GM12878 (cell line): ENCODE measurements around the gene GRK5.

ENCODE experiments used
- CBX3 ChIP-seq: fragments of 200-600 bp; sonication (generic); IDR thresholded peaks from 2 replicates; pipeline ENCODE4 v1.6.1; 2016; ENCODE audit warnings: low read depth, borderline replicate concordance
- EGR1 ChIP-seq, 2 experiments: IDR thresholded peaks; 1 replicate in 1 of 2; 2 replicates in 1 of 2; pipeline ENCODE4 v1.6.1; 2011 to 2012; ENCODE audit warnings: low read depth in 2 of 2, low read length in 2 of 2, borderline replicate concordance in 1 of 2, mild to moderate bottlenecking in 1 of 2, moderate library complexity in 1 of 2
- EZH2 ChIP-seq: IDR thresholded peaks from 2 replicates; pipeline ENCODE4 v1.6.1; 2012; ENCODE audit warnings: low read depth, mild to moderate bottlenecking, control low read depth, inconsistent platforms, low read length, borderline replicate concordance; ENCODE audit not compliant: control insufficient read depth
- FOS ChIP-seq: IDR thresholded peaks from 3 replicates; pipeline ENCODE4 v1.6.1; 2011; ENCODE audit warnings: borderline replicate concordance; ENCODE audit not compliant: insufficient read length; ENCODE audit errors: extremely low read depth
- MXI1 ChIP-seq: fragments of 150-350 bp; IDR thresholded peaks from 2 replicates; pipeline ENCODE4 v1.6.1; 2011; ENCODE audit warnings: low read depth, mild to moderate bottlenecking, inconsistent platforms, low read length, improper control_type of control experiment
- POLR2A ChIP-seq: IDR thresholded peaks from 2 replicates; pipeline ENCODE4 v1.6.1; 2011; ENCODE audit warnings: low read depth, mild to moderate bottlenecking, low read length
- POLR2AphosphoS2 ChIP-seq: IDR thresholded peaks from 2 replicates; pipeline ENCODE4 v1.6.1; 2011; ENCODE audit warnings: low read depth, mild to moderate bottlenecking, low read length, improper control_type of control experiment, moderate library complexity
- RB1 ChIP-seq: fragments of 450-650 bp; formaldehyde crosslinking; IDR thresholded peaks from 2 replicates; pipeline ENCODE4 v1.6.1; 2017; ENCODE audit warnings: mild to moderate bottlenecking, borderline replicate concordance
- SUZ12 ChIP-seq: fragments of 200-600 bp; sonication (generic); IDR thresholded peaks from one replicate; pipeline ENCODE4 v1.6.1; 2018; ENCODE audit warnings: antibody characterized with exemption, mild to moderate bottlenecking; ENCODE audit not compliant: unreplicated experiment
- TCF12 ChIP-seq: IDR thresholded peaks from 2 replicates; pipeline ENCODE4 v1.6.1; 2011; ENCODE audit warnings: low read depth, mild to moderate bottlenecking, low read length
- TF ChIP-seq, protein P1 (sequence below), 3 experiments: IDR thresholded peaks in 2 of 3; conservative IDR thresholded peaks in 1 of 3; 2 replicates each; pipeline ENCODE4 v1.5.1; 2011; ENCODE audit warnings: low read depth in 3 of 3, low read length in 3 of 3, mild to moderate bottlenecking in 3 of 3, control low read depth in 2 of 3, moderate library complexity in 2 of 3, inconsistent platforms in 1 of 3, mixed read lengths in 1 of 3; ENCODE audit not compliant: control insufficient read depth in 2 of 3, insufficient read depth in 1 of 3; ENCODE audit errors: extremely low read depth in 1 of 3
- TF ChIP-seq, protein P2 (sequence below): IDR thresholded peaks from 2 replicates; pipeline ENCODE4 v1.6.1; 2012; ENCODE audit warnings: low read depth, low read length, improper control_type of control experiment
- TF ChIP-seq, protein P3 (sequence below): fragments of 450-650 bp; IDR thresholded peaks from 2 replicates; pipeline ENCODE4 v1.6.1; 2017; ENCODE audit warnings: mild to moderate bottlenecking

DNA sequence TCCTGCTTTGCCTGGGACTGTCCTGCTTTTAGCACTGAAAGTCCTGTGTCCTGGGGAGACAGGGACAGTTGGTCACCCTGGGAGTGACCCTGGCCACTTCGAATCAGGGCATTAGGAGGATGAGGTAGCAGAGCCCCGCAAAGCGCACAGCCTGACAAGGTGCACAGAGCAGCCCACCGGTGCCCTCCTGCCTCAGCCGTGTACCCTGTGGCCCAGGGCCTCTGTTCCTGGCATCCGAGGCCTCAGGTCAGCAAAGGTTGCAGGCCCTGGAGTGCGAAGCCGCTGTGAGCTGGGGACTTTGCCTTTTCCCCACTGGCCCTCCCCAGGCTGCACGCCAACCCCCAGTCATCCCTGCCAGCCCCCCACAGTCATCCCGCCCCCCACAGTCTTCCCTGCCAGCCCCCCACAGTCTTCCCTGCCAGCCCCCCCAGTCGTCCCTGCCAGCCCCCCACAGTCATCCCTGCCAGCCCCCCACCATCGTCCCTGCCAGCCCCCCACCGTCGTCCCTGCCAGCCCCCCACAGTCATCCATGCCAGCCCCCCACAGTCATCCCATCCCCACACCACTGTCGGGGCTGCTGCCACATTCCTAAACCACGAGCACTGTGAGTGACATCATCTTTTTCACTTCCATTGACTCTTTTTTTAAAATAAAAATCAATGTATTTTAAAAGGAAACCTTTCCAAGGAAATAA, 243.4 kb downstream of the GRK5 start:
- no peak for TF ChIP-seq MXI1
- TF ChIP-seq, protein P1, sequence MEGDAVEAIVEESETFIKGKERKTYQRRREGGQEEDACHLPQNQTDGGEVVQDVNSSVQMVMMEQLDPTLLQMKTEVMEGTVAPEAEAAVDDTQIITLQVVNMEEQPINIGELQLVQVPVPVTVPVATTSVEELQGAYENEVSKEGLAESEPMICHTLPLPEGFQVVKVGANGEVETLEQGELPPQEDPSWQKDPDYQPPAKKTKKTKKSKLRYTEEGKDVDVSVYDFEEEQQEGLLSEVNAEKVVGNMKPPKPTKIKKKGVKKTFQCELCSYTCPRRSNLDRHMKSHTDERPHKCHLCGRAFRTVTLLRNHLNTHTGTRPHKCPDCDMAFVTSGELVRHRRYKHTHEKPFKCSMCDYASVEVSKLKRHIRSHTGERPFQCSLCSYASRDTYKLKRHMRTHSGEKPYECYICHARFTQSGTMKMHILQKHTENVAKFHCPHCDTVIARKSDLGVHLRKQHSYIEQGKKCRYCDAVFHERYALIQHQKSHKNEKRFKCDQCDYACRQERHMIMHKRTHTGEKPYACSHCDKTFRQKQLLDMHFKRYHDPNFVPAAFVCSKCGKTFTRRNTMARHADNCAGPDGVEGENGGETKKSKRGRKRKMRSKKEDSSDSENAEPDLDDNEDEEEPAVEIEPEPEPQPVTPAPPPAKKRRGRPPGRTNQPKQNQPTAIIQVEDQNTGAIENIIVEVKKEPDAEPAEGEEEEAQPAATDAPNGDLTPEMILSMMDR (IDR thresholded peaks at IDR 0.05 in 2 of 3, conservative IDR thresholded peaks at IDR 0.05 in 1 of 3; ENCODE audit: control insufficient read depth in 2 of 3, extremely low read depth in 1 of 3, insufficient read depth in 1 of 3, low read depth in 3 of 3, low read length in 3 of 3) = no peak
- TF ChIP-seq, protein P2, sequence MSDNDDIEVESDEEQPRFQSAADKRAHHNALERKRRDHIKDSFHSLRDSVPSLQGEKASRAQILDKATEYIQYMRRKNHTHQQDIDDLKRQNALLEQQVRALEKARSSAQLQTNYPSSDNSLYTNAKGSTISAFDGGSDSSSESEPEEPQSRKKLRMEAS = no peak
- TF ChIP-seq EGR1 (IDR thresholded peaks at IDR 0.05; ENCODE audit: borderline replicate concordance in 1 of 2, low read depth in 2 of 2, low read length in 2 of 2) = no peak
- TF ChIP-seq EZH2 = no peak
- no peak for TF ChIP-seq SUZ12
- TF ChIP-seq POLR2AphosphoS2 = no peak
- no peak for TF ChIP-seq RB1
- no peak for TF ChIP-seq FOS
- no peak for TF ChIP-seq TCF12
- TF ChIP-seq, protein P3, sequence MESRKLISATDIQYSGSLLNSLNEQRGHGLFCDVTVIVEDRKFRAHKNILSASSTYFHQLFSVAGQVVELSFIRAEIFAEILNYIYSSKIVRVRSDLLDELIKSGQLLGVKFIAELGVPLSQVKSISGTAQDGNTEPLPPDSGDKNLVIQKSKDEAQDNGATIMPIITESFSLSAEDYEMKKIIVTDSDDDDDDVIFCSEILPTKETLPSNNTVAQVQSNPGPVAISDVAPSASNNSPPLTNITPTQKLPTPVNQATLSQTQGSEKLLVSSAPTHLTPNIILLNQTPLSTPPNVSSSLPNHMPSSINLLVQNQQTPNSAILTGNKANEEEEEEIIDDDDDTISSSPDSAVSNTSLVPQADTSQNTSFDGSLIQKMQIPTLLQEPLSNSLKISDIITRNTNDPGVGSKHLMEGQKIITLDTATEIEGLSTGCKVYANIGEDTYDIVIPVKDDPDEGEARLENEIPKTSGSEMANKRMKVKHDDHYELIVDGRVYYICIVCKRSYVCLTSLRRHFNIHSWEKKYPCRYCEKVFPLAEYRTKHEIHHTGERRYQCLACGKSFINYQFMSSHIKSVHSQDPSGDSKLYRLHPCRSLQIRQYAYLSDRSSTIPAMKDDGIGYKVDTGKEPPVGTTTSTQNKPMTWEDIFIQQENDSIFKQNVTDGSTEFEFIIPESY = no peak
- TF ChIP-seq CBX3 = no peak
- TF ChIP-seq POLR2A = no peak
